Small intestine (tissue), 7 donors: Measurements from ENCODE around the gene CYSRT1. TPM values are rescaled to one million over a fixed set of nuclear protein-coding genes. Genes with fewer than 3 reads are reported as not detected.
A peak's percentile ranks its signal among the peaks of the same experiment; 100 is the strongest.

Experiments used
- DNase-seq, 2 donors: peaks; one replicate each; pipeline versions ENCODE4 v3.0.0 to v3.0.0-alpha.2; 2013
- FAIRE-seq: peaks from 2 replicates; lab custom pipeline; 2012; peaks lifted over from hg19 to GRCh38; lab: Jason Lieb, UNC
- H3K27ac ChIP-seq, 3 donors: one replicate each; pipeline ENCODE4 v1.5.1; 2013; ENCODE audit warnings: low read length in 2 of 3, mild to moderate bottlenecking in 2 of 3, control low read depth in 1 of 3, inconsistent platforms in 1 of 3, low read depth in 1 of 3, moderate library complexity in 1 of 3
- H3K27me3 ChIP-seq, 3 donors: one replicate each; pipeline ENCODE4 v1.6.1; 2013; ENCODE audit warnings: low read length in 3 of 3, inconsistent platforms in 1 of 3; ENCODE audit not compliant: control insufficient read depth in 3 of 3, insufficient read depth in 3 of 3
- H3K36me3 ChIP-seq, 3 donors: one replicate each; pipeline ENCODE4 v1.6.1; 2013; ENCODE audit warnings: low read length in 3 of 3, inconsistent platforms in 1 of 3, low read depth in 1 of 3, mild to moderate bottlenecking in 1 of 3, moderate library complexity in 1 of 3; ENCODE audit not compliant: control insufficient read depth in 3 of 3, insufficient read depth in 2 of 3
- H3K4me1 ChIP-seq, 3 donors: one replicate each; pipeline ENCODE4 v1.6.1; 2013; ENCODE audit warnings: low read length in 2 of 3, inconsistent platforms in 1 of 3, low read depth in 1 of 3, mild to moderate bottlenecking in 1 of 3, moderate library complexity in 1 of 3; ENCODE audit not compliant: control insufficient read depth in 3 of 3, insufficient read depth in 2 of 3
- H3K4me3 ChIP-seq, 3 donors: one replicate each; pipeline ENCODE4 v1.5.1; 2013; ENCODE audit warnings: low read length in 3 of 3, control low read depth in 1 of 3, inconsistent platforms in 1 of 3, low read depth in 1 of 3, mild to moderate bottlenecking in 1 of 3, moderate library complexity in 1 of 3
- H3K9me3 ChIP-seq, 2 donors: one replicate each; pipeline ENCODE4 v1.6.1; 2013; ENCODE audit warnings: low read depth in 1 of 2, low read length in 1 of 2; ENCODE audit not compliant: control insufficient read depth in 2 of 2, insufficient read depth in 1 of 2
- WGBS, 3 donors: extraction: QIAGEN DNeasy Blood & Tissue Kit; methylation state at CpG; one replicate each; pipeline ENCODE4 v1.1.7; 2013; 5-methylcytosine and 5-hydroxymethylcytosine counted together
- polyA plus RNA-seq, 4 donors: library from polyadenylated mRNA; stranded (reverse) in 3 of 4; unstranded in 1 of 4; fragments of 200-250 nt in 3 of 4; fragments of 120-200 nt in 1 of 4; gene quantifications; one replicate each; pipeline versions ENCODE4 v1.2.1 to v1.2.3, GENCODE V29; 2013
- donor health status: healthy with polysubstance abuse.
- donor health status: control.
- donor health status: control.
- donor health status: Bipolar disorder and iron deficiency.
- donor health status: healthy.

The CYSRT1 gene
- polyA plus RNA-seq, 4 donors: 0.57 to 70.0 (median 1.5) TPM

- H3K9me3 ChIP-seq: no peaks in the 10 kb centered on the region
- 83 to 86% (median 85%) methylated on average over 2 of the region's 2 CpGs for WGBS, 3 donors
- H3K27me3 ChIP-seq: no peaks in the 10 kb centered on the region
- H3K4me1 ChIP-seq: peaks cover 3 to 48% (median 7%) of the 10 kb centered on the region in 3 donors
- FAIRE-seq (no peak), DNase-seq (no peak)
- no peak overlapping the region for H3K4me3 ChIP-seq
- peaks cover 0 to 78% (median 0%) of the 10 kb centered on the region in 3 donors for H3K36me3 ChIP-seq
- no peak overlapping the region for H3K27ac ChIP-seq
These were observed 32.1 kb upstream of the CYSRT1 start for GRCh38 chr9:137192859-137193258.

DNA sequence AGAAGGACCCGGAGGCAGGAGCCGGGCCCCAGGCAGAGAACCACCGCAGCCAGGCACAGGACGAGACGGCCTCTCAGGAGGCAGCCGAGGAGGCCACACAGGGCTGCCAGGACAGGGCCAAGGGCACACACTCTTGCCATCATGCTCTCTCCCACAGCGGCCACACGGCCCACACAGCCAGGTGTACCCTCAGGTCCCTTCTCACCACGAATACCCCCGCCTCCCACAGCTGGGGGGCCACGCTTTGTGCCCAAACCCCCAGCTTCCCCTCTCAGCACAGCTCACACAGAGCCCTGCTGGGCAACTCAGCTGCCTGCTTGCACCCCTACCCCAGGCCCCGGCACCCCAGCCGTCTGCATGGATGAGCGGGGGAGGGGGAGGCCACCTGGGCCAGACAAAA, 31.2 kb upstream of the CYSRT1 start:
- peaks cover 3 to 56% (median 7%) of the 10 kb centered on the region in 3 donors for H3K4me1 ChIP-seq
- WGBS, 3 donors: 58 to 82% (median 78%) methylated on average over 9 to 14 of the region's 14 CpGs
- FAIRE-seq (no peak), DNase-seq (no peak)
- no peaks in the 10 kb centered on the region for H3K9me3 ChIP-seq
- peaks cover 0 to 84% (median 0%) of the 10 kb centered on the region in 3 donors for H3K36me3 ChIP-seq
- no peak overlapping the region for H3K27ac ChIP-seq
- H3K27me3 ChIP-seq: no peaks in the 10 kb centered on the region
- H3K4me3 ChIP-seq: no peak overlapping the region

DNA sequence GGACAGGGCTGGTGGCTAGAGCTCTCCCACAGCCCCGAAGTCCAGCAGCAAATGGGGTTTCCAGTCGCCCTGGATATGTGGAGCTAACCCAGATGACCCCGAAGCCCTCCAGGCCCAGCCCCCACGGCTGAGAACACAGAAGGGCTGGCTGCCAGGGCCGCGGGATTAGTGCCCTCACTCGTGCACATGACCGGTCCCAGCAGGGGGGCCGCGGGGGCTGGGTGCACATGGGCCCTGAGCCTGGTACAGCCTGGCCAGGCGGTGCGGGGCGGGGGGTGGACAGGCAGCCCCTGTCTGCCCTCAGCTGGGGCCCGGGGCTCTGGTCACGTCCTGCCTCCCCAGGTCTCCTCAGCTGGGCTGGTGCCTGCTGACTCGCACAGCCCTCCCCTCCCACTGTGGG, 30.6 kb upstream of the CYSRT1 start:
- Histone ChIP-seq H3K9me3 (no peaks in the 10 kb centered on the region), H3K27me3 (no peaks in the 10 kb centered on the region), H3K4me3 (peak overlapping the region in 1 of 3 donors; percentile 35), H3K36me3 (peaks cover 0 to 88% (median 0%) of the 10 kb centered on the region in 3 donors), H3K27ac (peak overlapping the region in 1 of 3 donors; percentile 91), H3K4me1 (peaks cover 3 to 59% (median 7%) of the 10 kb centered on the region in 3 donors)
- DNase-seq (no peak), FAIRE-seq (no peak)
- WGBS, 3 donors: 18 to 61% (median 49%) methylated on average over 13 to 16 of the region's 16 CpGs

- FAIRE-seq (no peak), DNase-seq (peak in 1 of 2 donors; percentile 87)
- Histone ChIP-seq H3K9me3 (no peaks in the 10 kb centered on the region), H3K36me3 (peaks cover 0 to 82% (median 0%) of the 10 kb centered on the region in 3 donors), H3K4me3 (peak overlapping the region in 1 of 3 donors; percentile 35), H3K4me1 (peaks cover under 1 to 54% (median 2%) of the 10 kb centered on the region in 3 donors), H3K27me3 (no peaks in the 10 kb centered on the region), H3K27ac (peak overlapping the region; percentile 74 to 99 (median 91))
- WGBS, 3 donors: 10 to 64% (median 33%) methylated on average over 9 to 10 of the region's 10 CpGs
These were observed 30.1 kb upstream of the CYSRT1 start for GRCh38 chr9:137194909-137195308.

DNA sequence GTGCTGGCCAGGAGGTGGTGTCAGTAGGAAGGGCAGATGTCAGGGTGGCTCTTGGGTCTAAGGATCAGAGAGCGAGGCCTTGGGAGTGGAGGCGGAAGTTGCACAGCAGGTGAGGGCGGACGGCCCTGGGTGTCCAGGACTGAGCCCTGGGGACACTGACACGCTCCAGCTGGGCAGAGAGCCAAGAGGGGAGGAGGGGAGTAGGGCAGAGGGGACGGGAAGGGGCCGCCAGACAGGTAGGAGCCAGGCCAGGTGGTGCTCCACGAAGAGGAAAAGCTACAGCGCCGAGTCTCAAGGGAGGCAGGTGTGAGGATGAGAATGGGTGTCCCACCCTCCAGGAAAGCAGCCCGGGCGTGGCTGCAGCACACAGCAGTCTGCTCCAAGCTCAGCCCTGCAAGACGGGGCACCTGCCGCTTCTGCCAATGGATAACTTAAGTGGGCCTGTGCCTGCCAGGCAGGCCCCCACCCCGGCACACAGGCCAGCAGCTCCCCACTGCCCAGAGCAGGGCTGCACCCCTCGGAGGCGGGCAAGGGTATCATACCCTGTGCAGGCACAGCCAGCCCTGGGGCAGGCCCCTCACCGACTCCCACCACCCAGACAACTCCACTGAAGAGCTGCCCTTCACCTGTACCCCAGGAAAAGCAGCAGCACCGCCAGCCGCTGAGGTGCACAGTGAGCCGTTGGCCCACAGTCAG, 29.3 kb upstream of the CYSRT1 start:
- Histone ChIP-seq H3K9me3 (no peaks in the 10 kb centered on the region), H3K27ac (peak overlapping the region; percentile 74 to 99 (median 91)), H3K4me1 (peaks cover 0 to 47% (median 0%) of the 10 kb centered on the region in 3 donors), H3K4me3 (peak overlapping the region in 2 of 3 donors; percentile 6 to 50), H3K36me3 (peaks cover 0 to 75% (median 0%) of the 10 kb centered on the region in 3 donors), H3K27me3 (no peaks in the 10 kb centered on the region)
- DNase-seq (peak; percentile 76 to 95), FAIRE-seq (no peak)
- 16 to 63% (median 38%) methylated on average over 20 to 21 of the region's 21 CpGs for WGBS, 3 donors

DNA sequence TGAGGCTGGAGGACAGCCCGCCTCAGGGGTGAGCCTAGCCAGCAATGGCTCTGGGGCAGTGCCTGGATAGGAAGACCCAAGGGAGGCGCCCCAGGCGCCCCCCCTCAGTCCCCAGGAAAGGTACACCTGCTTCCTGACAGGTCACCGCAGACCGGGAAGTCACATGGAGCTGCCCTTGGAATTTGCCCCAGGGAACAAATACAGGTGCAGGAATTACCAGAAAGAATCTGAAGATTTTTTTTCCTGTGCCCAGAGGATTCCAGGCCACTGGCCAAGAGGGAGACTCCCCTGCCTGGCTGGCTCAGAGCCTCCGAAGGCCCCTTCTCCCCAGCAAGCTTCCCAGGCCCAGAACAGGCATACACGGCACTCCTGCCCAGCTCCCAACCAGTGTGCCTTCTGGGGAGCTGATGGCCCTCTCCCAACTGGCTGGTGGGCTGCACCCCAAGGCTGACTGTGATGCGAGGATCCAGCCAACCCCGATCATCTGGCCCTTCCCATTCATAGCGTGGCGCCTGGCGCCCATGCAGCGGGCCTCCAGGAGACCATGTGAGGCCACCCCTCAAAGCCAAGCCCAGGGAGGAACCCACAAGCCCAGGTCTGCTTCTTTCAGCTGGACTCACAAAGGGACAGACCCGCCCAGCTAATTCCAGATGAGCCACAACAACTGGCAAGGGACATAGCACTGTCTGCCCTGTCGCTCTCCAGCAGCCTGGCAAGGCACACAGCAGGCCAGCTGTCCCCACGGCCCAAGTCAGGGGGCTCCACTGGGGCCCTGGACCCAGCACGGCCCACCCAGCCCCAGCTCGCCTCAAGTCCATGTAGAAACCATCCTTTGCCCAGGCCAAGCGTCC, 26.7 kb upstream of the CYSRT1 start:
- peak overlapping the region; percentile 63 to 95 (median 82) for H3K4me3 ChIP-seq
- H3K9me3 ChIP-seq: no peaks in the 10 kb centered on the region
- H3K27me3 ChIP-seq: no peaks in the 10 kb centered on the region
- DNase-seq (peak; percentile 85 to 95), FAIRE-seq (no peak)
- peak overlapping the region; percentile 83 to 99 (median 94) for H3K27ac ChIP-seq
- H3K4me1 ChIP-seq: peaks cover 0 to 56% (median 0%) of the 10 kb centered on the region in 3 donors
- H3K36me3 ChIP-seq: peaks cover 0 to 49% (median 0%) of the 10 kb centered on the region in 3 donors
- 10 to 63% (median 43%) methylated on average over 19 of the region's 19 CpGs for WGBS, 3 donors

- Histone ChIP-seq H3K27me3 (no peaks in the 10 kb centered on the region), H3K4me3 (peak overlapping the region; percentile 63 to 95 (median 82)), H3K9me3 (no peaks in the 10 kb centered on the region), H3K4me1 (peaks cover 0 to 61% (median 0%) of the 10 kb centered on the region in 3 donors), H3K36me3 (peaks cover 0 to 43% (median 0%) of the 10 kb centered on the region in 3 donors), H3K27ac (peak overlapping the region; percentile 83 to 99 (median 94))
- WGBS, 3 donors: 10 to 60% (median 54%) methylated on average over 11 of the region's 11 CpGs
- DNase-seq: peak; percentile 29 to 54
- no peak for FAIRE-seq
These were observed 26.1 kb upstream of the CYSRT1 start for GRCh38 chr9:137198902-137199283.
